GM18520 (cell line): Measurements from ENCODE around the gene MINDY3.
"Not testable (repeated sequence)": the region's sequence is repeated elsewhere in the genome, so short reads cannot be mapped to it uniquely, and the experiment has no call there.

Source experiments
- ATAC-seq: cut with Tn5 transposase; IDR thresholded peaks from one replicate; pipeline ENCODE4 v1.9.1; 2021; ENCODE audit not compliant: unreplicated experiment

MINDY3 gene

DNA sequence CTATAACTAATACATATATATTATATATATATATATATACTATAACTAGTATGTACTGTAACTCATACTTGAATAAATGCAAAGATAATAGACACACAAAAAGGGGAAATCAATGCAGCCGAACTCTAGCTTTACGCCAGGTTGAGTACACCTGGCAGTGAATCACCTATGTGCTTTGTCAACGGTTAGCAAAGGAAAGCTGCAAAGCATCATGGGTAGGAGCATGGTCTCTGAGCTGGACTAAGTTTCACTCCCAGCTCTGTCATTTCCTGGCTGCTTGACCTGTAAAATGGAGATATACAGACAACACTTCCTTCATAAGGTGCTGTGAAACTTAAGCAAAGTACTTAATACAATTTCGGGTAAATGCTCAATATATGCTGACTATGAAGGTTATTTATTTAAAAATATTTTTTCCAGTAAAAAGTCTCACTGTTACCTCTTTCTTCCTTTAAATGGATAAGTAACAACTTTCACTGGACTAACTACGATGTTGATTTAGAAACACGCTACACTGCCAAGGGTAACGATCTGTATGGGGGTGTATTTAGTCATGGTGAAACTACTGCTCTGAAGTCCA is 78.8 kb downstream of the MINDY3 start:
- no peak for ATAC-seq

DNA sequence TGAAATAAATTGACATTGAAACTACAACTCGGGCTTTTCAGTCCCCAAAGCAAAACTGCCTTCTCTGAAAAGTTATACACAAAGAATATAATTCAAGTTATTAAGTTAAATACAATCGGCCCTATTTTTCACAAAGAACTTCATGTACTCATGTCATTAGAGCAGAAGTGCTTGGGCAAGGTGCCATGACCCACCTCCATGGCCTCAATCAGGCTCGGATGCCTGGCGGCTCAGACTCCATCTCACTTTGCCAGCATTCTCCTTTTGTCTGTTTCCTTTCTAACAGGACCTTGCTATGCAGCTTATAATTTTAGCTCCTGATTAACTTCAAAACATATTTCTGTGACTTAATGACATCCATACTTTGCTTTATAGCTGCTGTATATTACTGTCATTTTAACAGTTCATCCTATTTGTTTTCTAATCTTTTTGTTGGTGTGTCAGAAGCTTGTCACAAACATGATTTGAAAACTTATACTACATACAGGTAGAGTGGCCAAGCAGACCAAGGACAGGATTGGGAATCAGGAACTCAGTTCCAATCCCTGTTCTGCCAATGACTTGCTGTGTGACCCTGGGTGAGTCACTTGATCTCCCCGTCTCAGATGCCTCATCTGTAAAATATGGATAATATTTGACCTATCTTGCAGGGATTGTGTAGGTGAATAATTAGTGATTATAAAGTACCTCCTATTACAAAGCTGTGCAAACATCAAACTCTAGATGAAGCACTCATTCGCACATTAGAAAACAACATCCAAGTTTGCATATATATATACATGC is 79.8 kb downstream of the MINDY3 start:
- ATAC-seq, result no peak

DNA sequence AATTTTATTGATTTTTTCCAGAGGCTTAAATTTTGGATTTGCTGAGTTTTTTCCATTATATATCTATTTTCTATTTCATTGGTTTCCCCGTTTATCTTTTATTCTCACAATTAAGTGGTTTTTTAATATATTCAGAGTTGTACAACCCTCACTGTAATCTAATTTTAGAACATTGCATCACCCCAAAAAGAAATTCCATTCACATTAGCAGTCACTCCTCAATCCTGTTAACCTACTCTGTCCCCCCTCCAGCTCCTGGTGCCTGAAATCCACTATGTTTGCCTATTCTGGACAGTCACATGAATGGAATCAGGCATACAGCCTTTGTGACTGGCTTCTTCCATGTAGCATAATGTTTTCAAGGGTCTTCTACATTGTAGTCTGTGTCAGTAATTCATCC is 84.8 kb downstream of the MINDY3 start:
- no peak for ATAC-seq

DNA sequence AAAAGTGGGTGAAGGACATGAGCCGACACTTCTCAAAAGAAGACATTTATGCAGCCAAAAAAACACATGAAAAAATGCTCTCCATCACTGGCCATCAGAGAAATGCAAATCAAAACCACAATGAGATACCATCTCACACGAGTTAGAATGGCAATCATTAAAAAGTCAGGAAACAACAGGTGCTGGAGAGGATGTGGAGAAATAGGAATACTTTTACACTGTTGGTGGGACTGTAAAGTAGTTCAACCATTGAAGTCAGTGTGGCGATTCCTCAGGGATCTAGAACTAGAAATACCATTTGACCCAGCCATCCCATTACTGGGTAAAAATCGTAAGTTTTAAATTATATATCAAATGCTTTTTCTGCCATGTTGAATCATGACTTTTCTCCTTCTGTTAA is 85.8 kb downstream of the MINDY3 start:
- not testable (repeated sequence) for ATAC-seq

DNA sequence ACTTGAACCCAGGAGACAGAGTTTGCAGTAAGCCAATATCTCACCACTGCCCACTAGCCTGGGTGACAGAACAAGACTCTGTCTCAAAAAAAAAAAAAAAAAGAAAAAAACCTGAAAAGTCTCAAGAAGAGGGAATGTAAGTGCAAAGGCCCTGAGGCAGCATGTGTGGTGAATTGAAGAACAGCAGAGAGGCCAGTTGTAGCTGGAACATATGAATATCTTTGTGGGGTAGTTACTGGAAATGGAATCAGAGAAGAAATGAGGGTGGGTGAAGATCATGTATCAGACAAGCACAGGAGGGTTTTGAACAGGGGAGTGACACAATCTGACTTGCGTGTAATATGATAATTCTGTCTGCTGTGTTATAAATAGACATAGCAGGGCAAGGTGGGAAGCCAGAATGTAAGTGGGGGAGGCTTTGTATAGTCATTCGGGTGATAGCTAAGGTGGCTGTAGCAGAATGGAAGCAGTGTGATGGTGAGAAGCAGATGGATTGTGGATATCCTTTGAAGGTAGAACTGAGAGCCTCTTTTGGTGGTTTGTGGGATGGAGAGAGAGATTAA is 95.3 kb downstream of the MINDY3 start:
- no peak for ATAC-seq

DNA sequence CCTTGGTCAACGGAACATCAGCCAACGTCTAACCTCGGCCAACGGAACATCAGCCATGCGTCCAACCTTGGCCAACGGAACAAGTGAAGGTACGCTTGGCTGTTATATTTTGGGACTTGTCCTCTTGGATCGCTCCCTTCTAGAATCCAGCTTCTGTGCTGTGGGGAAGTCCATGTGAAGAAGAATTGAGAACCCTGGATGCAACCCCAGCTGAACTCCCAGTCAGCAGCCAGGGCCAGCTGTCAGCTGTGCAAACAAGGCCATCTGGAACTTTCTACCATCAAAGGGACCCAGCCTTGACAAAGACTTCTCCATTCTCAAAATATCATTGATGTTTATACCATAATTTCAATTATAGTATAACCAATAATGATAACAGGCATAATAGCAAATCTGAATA is 97.3 kb downstream of the MINDY3 start:
- ATAC-seq, result no peak

- not testable (repeated sequence) for ATAC-seq
Observed at GRCh38 chr10:15762239-15762638, 98.1 kb downstream of the MINDY3 start.

- ATAC-seq, result not testable (repeated sequence)
Observed at GRCh38 chr10:15761224-15761623, 99.1 kb downstream of the MINDY3 start.

- no peak for ATAC-seq
Observed at GRCh38 chr10:15760681-15761080, 99.6 kb downstream of the MINDY3 start.

- no peak for ATAC-seq
Observed at GRCh38 chr10:15759265-15759664, 101.0 kb downstream of the MINDY3 start.

GRCh38 chr10:15758618-15759017 is 101.7 kb downstream of the MINDY3 start:
- no peak for ATAC-seq

- ATAC-seq, result no peak
Observed at GRCh38 chr10:15754937-15755336, 105.4 kb downstream of the MINDY3 start.

- ATAC-seq, result no peak
Observed at GRCh38 chr10:15751046-15751445, 109.3 kb downstream of the MINDY3 start.

DNA sequence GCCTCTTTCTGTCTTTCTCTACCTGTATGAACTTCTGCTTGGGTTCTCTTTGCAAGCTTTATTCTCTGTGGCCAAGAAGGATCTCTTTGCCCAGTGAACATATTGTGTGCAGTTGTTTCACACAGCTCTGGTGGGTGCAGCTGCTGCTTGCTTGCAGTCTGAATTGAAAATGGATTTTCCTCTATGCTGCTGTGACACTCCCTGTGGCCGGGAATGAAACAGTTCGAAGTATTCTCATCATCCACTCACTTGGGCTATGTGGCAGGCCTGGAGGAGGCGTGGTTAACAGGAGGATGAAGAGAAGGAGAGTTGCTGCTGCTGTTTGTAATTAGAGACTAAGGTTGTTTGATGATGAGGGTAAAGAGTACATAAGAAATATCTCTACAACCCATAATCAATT is 112.2 kb downstream of the MINDY3 start:
- no peak for ATAC-seq

GRCh38 chr10:15747632-15748031 is 112.7 kb downstream of the MINDY3 start:
- ATAC-seq, result no peak

DNA sequence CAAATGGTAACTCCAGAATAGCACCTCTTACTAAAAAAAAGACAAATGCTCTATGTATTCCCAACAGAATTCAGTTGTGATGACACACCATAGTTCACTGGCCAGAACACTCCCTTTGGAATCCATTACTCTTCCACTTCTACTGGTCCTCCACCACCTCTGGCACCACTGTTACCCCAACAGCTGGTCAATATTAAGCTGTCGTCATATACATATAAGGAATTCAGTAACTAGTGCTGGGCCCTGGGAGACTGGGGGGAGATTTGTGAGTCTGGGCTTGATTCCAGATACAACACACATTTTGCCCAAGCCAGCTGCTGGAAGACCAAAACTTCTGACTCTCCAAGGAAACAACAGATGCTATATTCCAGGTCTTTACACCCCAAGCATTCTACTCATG is 114.6 kb downstream of the MINDY3 start:
- no peak for ATAC-seq

DNA sequence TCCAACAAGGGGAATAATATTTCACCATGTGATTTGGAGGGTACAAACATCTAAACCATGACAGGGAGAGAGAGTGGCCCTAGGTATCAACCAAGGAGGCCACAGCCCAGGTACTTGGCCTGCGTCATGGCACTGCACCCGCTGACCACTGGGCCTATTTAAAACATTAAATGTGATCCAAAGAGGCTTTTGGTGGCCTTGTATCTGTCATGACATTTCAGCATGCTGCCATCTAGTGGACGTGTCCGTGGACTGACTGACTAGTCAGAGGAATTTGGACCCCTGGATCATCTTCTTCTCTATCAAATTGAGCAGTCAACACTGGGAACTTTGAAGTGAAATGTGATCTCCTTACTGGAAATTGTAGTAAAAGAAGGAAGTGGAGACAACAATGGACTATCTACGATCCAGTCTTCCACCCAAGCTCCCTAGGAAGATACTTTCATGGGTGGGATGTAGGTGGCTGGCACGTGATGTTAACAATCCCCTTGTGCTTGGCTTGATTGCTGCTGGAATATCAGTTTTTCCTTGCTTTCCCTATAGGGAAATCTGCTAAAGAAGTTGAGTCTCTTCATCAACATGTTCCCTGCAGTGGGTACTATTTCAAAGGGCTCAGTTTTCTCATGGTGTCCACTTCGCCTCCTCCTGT is 116.0 kb downstream of the MINDY3 start:
- ATAC-seq, result no peak

DNA sequence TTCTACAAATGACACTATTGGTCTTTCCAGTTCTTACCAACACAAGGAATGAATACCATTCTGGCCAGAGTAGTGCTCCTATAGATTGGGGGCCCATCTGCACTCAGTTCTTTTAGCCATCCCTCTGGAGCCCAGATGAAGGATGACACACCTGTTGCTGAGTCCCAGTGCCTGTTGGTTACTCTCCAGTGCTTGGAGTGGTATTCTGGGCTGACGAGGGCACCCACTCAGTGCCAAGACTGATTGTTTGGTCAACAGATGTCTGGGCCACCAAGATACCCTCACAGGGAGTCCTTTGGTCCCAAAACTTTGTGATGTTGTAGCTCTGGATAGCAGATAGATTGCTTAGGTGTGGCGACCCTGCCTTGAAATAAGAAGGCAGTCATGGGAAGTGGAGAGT is 116.9 kb downstream of the MINDY3 start:
- no peak for ATAC-seq

DNA sequence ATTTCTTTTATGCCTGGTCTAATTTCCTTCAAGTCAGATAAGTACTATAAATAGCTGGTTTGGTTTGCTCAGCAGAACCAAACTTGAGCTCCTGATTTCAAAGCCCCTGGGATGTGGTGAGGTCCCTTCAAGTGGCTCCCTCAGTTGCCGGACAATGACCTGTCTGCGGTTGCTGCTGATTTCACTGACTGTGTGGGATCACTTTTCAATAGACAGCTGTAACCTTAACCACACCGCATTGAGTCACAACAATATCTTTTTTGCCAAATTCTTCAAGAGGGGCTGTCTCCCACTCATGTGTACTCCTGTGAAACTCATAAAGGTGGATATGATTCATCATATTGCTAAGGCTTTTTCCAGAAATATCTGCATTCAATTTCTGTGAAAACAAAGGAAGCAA is 117.5 kb downstream of the MINDY3 start:
- ATAC-seq, result no peak

DNA sequence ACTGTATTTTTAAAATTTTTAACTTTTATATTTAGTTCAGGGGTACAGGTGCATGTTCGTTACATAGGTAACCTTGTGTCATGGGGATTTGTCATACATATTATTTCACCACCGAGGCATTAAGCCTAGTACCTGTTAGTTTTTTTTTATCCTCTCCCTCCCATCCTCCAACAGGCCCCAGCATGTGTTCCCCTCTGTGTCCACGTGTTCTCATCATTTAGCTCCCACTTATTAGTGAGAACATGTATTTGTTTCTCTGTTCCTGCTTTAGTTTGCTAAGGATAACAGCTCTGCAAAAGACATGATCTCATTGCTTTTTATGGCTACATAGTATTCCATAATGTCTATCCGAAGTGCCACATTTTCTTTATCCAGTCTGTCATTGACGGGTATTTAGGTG is 118.2 kb downstream of the MINDY3 start:
- ATAC-seq, result no peak

DNA sequence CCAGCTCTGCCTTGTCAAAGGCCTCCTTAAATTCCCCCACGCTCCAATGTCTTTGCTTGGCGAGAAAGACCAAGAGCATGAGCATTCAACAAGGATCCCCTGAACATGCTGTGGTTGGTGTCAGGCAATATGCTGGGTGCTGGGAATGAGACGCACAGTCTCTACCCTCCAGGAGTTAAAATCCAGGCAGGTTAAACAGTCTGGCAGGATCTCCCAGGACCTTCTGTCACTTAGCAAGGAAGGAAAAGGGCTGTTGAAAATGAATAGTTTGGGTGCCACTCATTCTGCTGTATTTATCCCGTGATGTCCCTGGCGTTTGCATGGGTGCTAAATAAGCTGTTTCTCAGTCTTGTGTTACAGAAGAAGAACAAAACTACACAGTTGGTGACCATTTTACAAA is 118.7 kb downstream of the MINDY3 start:
- ATAC-seq, result no peak

DNA sequence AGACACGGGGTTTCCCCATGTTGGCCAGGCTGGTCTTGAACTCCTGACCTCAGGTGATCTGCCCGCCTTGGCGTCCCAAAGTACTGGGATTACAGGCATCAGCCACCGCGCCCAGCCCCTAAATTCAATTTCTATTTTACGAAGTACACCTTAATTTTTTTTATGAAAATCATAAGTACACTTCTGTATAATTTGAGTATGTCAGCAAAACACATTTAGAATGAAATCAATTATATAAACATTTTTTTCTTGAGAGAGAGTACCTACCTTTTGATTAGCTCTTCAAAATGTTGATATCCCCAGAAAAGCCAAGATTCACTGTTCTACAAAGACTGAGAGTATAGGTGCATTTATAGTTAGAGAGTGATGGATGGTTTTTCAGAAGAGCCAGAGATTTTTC is 120.0 kb downstream of the MINDY3 start:
- no peak for ATAC-seq
